Thymus (tissue), 11 donors: ENCODE results near the gene BLID. TPM values are rescaled to one million over a fixed set of nuclear protein-coding genes. Genes with fewer than 3 reads are reported as not detected.

Experiments
- DNase-seq, 9 donors: peaks; one replicate each; pipeline ENCODE4 v3.0.0-alpha.2; 2013; ENCODE audit warnings: low spot score in 9 of 9, low read depth in 6 of 9, missing footprints in 1 of 9
- H3K27ac ChIP-seq, 2 donors: one replicate each; pipeline ENCODE4 v1.5.1; 2013; ENCODE audit warnings: control low read depth in 1 of 2, low read depth in 1 of 2, low read length in 1 of 2, mild to moderate bottlenecking in 1 of 2, moderate library complexity in 1 of 2
- H3K27me3 ChIP-seq, 2 donors: one replicate each; pipeline ENCODE4 v1.5.1; 2013; ENCODE audit warnings: low read length in 1 of 2; ENCODE audit not compliant: control insufficient read depth in 2 of 2, insufficient read depth in 1 of 2
- H3K36me3 ChIP-seq, 2 donors: one replicate each; pipeline ENCODE4 v1.5.1; 2013; ENCODE audit warnings: low read length in 1 of 2, mild to moderate bottlenecking in 1 of 2, moderate library complexity in 1 of 2; ENCODE audit not compliant: control insufficient read depth in 2 of 2, insufficient read depth in 2 of 2
- H3K4me1 ChIP-seq, 2 donors: one replicate each; pipeline ENCODE4 v1.5.1; 2013; ENCODE audit warnings: low read length in 2 of 2; ENCODE audit not compliant: control insufficient read depth in 2 of 2, insufficient read depth in 2 of 2
- H3K4me3 ChIP-seq, 2 donors: one replicate each; pipeline ENCODE4 v1.5.1; 2013; ENCODE audit warnings: low read length in 2 of 2, control low read depth in 1 of 2, mild to moderate bottlenecking in 1 of 2
- H3K9me3 ChIP-seq, 2 donors: one replicate each; pipeline ENCODE4 v1.5.1; 2013; ENCODE audit warnings: low read length in 1 of 2, mild to moderate bottlenecking in 1 of 2; ENCODE audit not compliant: control insufficient read depth in 2 of 2, insufficient read depth in 1 of 2
- WGBS: extraction: QIAGEN DNeasy Blood & Tissue Kit; methylation state at CpG from one replicate; pipeline ENCODE4 v1.1.7; 2013; 5-methylcytosine and 5-hydroxymethylcytosine counted together
- polyA plus RNA-seq: library from polyadenylated mRNA; stranded (reverse); fragments of 200-250 nt; gene quantifications from one replicate; pipeline ENCODE4 v1.2.3, GENCODE V29; 2013
- total RNA-seq: library from RNA; stranded (reverse); fragments of 120-200 nt; gene quantifications from one replicate; pipeline ENCODE4 v1.2.4, GENCODE V29; 2013
- donor health status: healthy.

The BLID gene
- total and polyA plus RNA-seq, 2 donors = 0.71 TPM; not detected in 1

DNA sequence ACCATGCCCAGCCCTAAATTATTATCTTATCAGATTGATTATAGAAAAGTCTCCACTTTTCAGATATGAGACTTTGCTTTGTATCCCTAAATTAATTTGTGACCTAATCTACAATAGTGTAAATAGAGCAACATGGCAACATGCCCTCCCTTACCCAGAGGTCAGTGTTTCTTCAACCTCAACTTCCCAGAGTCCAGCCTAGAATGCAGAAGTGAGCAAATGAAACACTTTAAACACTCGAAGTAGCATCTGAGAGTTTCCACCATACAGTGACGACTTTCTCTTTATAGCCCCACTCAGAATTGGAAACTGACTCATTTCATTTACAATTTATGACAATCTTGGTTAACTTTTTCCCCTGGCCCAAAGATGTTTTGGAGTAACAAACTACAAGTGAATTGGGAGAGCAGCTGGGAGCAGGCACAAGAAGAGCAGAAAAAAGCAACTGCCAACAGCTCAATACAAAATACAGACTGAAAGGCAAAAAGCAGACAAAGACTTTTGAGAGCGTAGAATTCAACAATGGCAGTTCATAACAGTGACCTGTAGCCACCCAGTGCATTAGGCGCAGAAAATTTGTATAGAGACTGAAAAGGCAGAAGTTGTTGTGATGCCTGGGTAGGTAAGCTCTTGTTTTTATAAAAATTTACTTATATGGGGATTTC, 10.1 kb upstream of the BLID start:
- Histone ChIP-seq H3K4me3 (no peak overlapping the region), H3K9me3 (no peaks in the 10 kb centered on the region), H3K4me1 (no peaks in the 10 kb centered on the region), H3K27me3 (no peaks in the 10 kb centered on the region), H3K27ac (no peak overlapping the region), H3K36me3 (no peaks in the 10 kb centered on the region)
- DNase-seq = no peak
- WGBS = 87% methylated on average over 4 of the region's 4 CpGs

DNA sequence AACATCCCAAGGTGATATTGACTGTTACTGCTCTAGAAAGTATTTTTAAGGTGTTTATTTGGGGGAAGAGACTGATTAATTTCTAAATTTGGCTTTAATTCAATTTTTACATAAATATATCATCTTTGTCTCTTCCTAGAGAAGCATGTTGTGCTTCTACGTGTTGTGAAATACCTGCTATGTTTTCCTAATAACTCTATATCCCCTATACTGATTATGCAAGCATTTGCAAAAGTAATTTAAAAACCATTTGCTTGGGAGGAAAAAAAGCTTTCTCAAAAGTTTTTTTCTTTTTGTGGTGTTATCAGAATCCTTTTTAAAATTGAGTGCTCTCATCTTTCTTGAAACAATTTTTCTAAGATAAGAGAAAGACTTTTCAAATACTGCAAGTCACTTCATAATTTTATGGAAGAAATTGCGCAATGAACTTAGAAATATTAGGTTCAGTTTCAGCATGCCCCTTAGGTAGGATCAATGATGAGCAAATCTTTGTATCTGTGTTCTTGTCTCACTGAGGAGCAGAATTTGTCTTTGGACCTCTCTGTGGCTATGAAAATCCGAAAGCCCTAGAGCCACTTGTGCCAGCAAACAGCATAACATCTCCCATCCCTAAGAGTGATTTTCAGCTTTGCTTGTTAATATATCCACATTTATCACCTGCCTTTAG, 7.4 kb upstream of the BLID start:
- WGBS = 93% methylated on average over 3 of the region's 3 CpGs
- Histone ChIP-seq H3K27ac (no peak overlapping the region), H3K27me3 (no peaks in the 10 kb centered on the region), H3K9me3 (no peaks in the 10 kb centered on the region), H3K4me3 (no peak overlapping the region), H3K36me3 (no peaks in the 10 kb centered on the region), H3K4me1 (no peaks in the 10 kb centered on the region)
- no peak for DNase-seq

DNA sequence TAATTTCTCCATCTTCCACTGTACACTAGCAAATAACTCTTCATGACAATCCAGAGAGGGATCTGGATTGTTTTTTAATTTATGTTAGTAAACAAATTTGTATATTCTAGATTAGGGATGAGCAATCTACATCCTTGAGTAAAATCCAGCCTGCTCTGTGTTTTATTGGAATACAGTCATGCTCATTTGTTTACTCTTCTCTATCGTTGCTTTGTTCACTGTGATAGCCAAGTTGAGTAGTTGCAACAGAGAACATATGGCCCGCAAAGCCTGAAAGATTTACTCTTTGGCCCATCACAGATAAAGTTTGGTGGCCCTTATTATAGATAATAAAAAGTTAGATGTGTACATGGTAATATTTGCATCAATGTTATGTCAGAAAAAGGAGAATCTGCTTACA, 6.2 kb upstream of the BLID start:
- Histone ChIP-seq H3K4me1 (no peaks in the 10 kb centered on the region), H3K4me3 (no peak overlapping the region), H3K27ac (no peak overlapping the region), H3K9me3 (no peaks in the 10 kb centered on the region), H3K27me3 (no peaks in the 10 kb centered on the region), H3K36me3 (no peaks in the 10 kb centered on the region)
- DNase-seq = no peak
- 97% methylated on average over 2 of the region's 2 CpGs for WGBS

DNA sequence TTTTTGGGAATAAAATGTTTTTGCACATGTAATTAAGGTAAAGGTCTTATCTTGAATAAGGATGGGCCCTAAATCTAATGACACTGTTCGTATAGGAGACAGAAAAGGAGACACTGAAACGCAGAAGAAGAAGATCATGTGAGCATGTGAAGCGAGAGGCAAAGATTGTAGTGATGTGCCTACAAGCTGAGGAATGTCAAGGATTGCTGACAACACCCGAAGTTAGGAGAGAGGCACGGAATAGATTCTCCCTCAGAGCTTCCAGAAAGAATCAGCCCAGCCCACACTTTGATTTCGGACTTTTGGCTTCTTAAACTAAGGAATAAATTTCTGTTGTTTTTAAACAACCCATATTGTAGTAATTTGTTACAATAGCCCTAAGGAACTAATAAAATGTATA, 4.1 kb upstream of the BLID start:
- Histone ChIP-seq H3K36me3 (no peaks in the 10 kb centered on the region), H3K27ac (no peak overlapping the region), H3K4me3 (no peak overlapping the region), H3K4me1 (no peaks in the 10 kb centered on the region), H3K27me3 (no peaks in the 10 kb centered on the region), H3K9me3 (no peaks in the 10 kb centered on the region)
- no peak for DNase-seq
- WGBS = 94% methylated on average over 6 of the region's 6 CpGs

DNA sequence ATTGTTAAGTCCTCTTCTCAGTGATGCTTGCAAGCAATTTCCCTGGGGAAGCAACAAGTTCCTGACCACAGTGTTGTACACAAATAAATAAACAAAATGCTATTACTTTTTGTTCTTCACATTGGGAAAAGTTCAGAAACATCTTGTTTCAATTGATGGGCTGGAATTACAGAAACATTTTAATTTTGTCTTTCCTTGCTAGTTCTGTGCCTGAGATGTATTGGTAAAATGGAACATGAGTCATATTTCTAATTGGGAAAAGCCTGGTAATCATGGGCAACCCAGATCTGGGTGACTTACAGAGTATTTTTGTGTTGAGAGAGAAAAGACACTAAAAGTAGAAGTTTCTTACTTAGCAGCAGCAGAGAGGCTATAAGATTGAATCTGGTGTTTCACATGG, 576 bp upstream of the BLID start:
- DNase-seq = no peak
- H3K4me1 ChIP-seq = no peaks in the 10 kb centered on the region
- no peaks in the 10 kb centered on the region for H3K36me3 ChIP-seq
- H3K9me3 ChIP-seq = no peaks in the 10 kb centered on the region
- no peak overlapping the region for H3K4me3 ChIP-seq
- no peaks in the 10 kb centered on the region for H3K27me3 ChIP-seq
- no peak overlapping the region for H3K27ac ChIP-seq

DNA sequence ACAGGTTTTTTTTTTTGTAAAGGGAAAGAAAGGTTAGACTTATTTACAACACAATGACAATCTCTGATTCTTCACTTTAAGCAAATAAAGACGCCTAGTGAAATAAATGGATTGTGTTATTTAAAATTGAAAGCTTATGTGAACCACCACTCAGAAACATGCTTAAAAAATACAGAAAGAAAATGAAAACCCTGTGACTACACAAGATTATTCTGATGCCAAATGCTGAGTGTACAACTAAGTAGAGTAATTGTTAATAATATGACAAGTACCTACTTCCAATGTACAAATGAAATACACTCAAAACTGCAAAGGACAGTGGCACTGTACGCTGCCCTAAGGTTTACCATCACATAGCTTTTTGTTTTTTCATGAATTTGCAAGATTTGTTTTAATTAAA, 1.0 kb downstream of the BLID start:
- Histone ChIP-seq H3K4me1 (no peaks in the 10 kb centered on the region), H3K36me3 (no peaks in the 10 kb centered on the region)
- no peak for DNase-seq

DNA sequence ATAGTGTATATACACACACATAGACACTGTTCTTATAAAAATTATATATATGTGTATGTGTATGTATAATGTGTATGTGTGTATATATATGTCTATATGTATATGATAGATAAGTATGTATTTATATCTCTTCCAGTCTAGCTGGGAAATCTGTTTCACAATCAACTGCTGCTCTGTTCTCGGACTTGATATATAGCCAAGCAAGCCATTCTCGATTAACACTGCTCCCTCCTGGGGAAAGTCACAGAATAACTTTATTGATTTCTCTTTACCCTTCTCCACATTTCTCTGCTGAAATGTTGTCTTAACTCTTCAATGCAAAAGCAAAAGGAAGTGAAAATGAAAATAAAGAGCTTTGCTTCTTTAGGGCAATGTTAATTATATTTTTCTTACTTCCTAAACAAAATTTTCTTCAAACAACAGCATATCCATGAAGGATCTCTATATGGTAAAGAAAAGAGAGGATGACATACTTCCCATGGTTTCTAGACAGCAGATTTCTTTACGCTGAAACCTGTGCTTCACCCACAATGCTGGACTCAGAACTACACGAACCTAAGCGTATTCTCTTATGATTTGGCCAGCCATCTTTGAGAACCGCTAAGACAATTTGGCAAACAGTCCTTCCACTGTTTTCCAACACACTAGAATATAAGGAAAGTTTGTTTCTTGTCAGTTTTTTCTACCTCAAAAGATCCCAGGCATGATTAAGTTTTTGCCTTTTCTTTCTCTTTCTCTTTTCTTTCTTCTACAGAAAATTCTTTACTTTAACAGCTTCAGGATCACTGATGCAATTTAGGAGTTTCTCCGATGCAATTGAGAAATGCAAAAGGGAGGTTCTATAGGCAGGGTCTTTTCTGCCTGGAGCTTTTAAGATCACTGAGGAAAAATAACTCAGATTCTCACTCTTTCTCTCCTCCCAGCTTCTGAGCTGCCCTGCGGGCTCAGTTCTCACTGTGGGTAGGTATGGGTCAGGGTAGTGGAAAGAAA, 1.9 kb downstream of the BLID start:
- Histone ChIP-seq H3K36me3 (no peaks in the 10 kb centered on the region), H3K4me3 (no peak overlapping the region), H3K9me3 (no peaks in the 10 kb centered on the region), H3K4me1 (no peaks in the 10 kb centered on the region), H3K27me3 (no peaks in the 10 kb centered on the region), H3K27ac (peak overlapping the region in 1 of 2 donors; percentile 7)
- no peak for DNase-seq
- WGBS = 93% methylated on average over 8 of the region's 8 CpGs

More for the DNA sequence above, 1.0 kb downstream of the BLID start:
- Histone ChIP-seq H3K4me3 (no peak overlapping the region), H3K27ac (no peak overlapping the region), H3K9me3 (no peaks in the 10 kb centered on the region), H3K27me3 (no peaks in the 10 kb centered on the region)
- WGBS = 87% methylated on average over 2 of the region's 2 CpGs

DNA sequence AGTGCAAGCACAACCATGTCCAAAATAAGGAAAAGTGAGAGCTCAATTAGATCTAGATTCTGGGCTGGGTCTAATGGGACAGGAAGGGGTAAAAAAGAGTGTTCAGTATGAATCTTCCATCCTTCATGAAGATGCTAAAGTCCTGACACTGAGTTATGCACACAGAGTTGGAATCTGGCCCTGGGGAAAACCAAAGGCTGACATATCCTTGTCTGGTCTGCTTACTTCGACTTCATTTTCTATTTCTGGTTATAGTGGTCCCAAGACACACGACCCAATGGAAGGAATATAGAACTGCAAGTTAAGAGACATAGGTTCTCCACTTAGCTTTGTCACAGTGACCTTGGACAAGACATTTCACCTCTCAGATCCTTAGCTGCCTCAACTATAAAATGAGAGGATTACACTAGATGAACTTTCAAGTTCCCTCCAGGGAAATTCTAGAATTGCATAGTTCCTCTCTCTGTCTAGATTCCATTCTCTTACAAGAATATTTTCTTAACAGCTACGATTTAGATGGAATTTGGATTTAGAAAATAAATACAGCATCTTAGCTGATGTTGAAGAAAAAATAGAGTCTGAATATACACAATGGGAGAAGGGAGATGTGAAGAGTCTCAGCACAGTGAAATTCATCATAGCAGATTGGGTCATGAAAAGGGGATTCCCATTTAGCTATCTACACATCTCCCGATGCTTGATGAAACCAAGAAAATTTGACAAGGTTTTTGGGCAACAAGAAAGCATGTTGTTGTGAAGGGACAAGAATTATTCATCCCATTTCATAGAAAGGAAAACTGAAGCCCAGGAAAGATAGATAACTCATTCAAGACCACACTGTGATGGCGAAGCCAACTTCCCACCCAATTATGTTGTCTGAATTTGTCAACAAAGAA, 3.3 kb downstream of the BLID start:
- H3K27ac ChIP-seq = no peak overlapping the region
- no peak for DNase-seq
- 90% methylated on average over 5 of the region's 5 CpGs for WGBS

More for the DNA sequence above, 3.3 kb downstream of the BLID start:
- Histone ChIP-seq H3K9me3 (no peaks in the 10 kb centered on the region), H3K36me3 (no peaks in the 10 kb centered on the region), H3K27me3 (no peaks in the 10 kb centered on the region), H3K4me1 (no peaks in the 10 kb centered on the region), H3K4me3 (no peak overlapping the region)
